Endometrial microvascular endothelial cells (primary cell): ENCODE results near the gene DPH6. TPM values are rescaled to one million over a fixed set of nuclear protein-coding genes. Genes with fewer than 3 reads are reported as not detected.
"Not testable (repeated sequence)": the region's sequence is repeated elsewhere in the genome, so short reads cannot be mapped to it uniquely, and the experiment has no call there.

Experiments
- in situ Hi-C: cut with HindIII; loops from 2 replicates; pipeline ENCODE4 v1.10.0; 2017; ENCODE audit warnings: low sequenced_read_pairs, low pct_unique_long_range_greater_than_20kb; ENCODE audit errors: inconsistent ontology term
- total RNA-seq: library from RNA; depleted of rRNA; stranded (reverse); fragments of >200 nt; gene quantifications from one replicate; pipeline ENCODE4 v1.2.3, GENCODE V29; 2015; ENCODE audit errors: inconsistent ontology term

DPH6 gene
- total RNA-seq, 1 donor from 2014 or later, result 6.5 TPM

- in situ Hi-C loops, result no loop called here
These were observed 95.5 kb downstream of the DPH6 start for GRCh38 chr15:35450492-35450891.

- in situ Hi-C loops, result no loop called here
These were observed 97.7 kb downstream of the DPH6 start for GRCh38 chr15:35448294-35448693.

- in situ Hi-C loops, result no loop called here
These were observed 100.1 kb downstream of the DPH6 start for GRCh38 chr15:35445891-35446290.

- in situ Hi-C loops, result no loop called here
These were observed 101.3 kb downstream of the DPH6 start for GRCh38 chr15:35444557-35445204.

- in situ Hi-C loops, result no loop called here
These were observed 102.6 kb downstream of the DPH6 start for GRCh38 chr15:35443376-35443775.

GRCh38 chr15:35442742-35443141 lies 103.2 kb downstream of the DPH6 start:
- in situ Hi-C loops, result no loop called here

GRCh38 chr15:35441279-35441678 lies 104.7 kb downstream of the DPH6 start:
- in situ Hi-C loops, result not testable (repeated sequence)

- in situ Hi-C loops, result no loop called here
These were observed 105.7 kb downstream of the DPH6 start for GRCh38 chr15:35440265-35440664.

- in situ Hi-C loops, result no loop called here
These were observed 106.7 kb downstream of the DPH6 start for GRCh38 chr15:35439291-35439690.

GRCh38 chr15:35437157-35437556 lies 108.8 kb downstream of the DPH6 start:
- in situ Hi-C loops, result no loop called here

- in situ Hi-C loops, result no loop called here
These were observed 109.5 kb downstream of the DPH6 start for GRCh38 chr15:35436422-35436821.

- in situ Hi-C loops, result no loop called here
These were observed 114.7 kb downstream of the DPH6 start for GRCh38 chr15:35431281-35431680.

- in situ Hi-C loops, result no loop called here
These were observed 115.7 kb downstream of the DPH6 start for GRCh38 chr15:35430301-35430700.

- in situ Hi-C loops, result no loop called here
These were observed 118.5 kb downstream of the DPH6 start for GRCh38 chr15:35427496-35427895.

- in situ Hi-C loops, result no loop called here
These were observed 118.9 kb downstream of the DPH6 start for GRCh38 chr15:35427091-35427490.

GRCh38 chr15:35410775-35411174 lies 135.2 kb downstream of the DPH6 start:
- in situ Hi-C loops, result no loop called here

GRCh38 chr15:35399901-35400300 lies 146.1 kb downstream of the DPH6 start:
- in situ Hi-C loops, result no loop called here

GRCh38 chr15:35397027-35397426 lies 148.9 kb downstream of the DPH6 start:
- in situ Hi-C loops, result no loop called here

GRCh38 chr15:35394416-35394815 lies 151.5 kb downstream of the DPH6 start:
- in situ Hi-C loops, result no loop called here

GRCh38 chr15:35393398-35393797 lies 152.6 kb downstream of the DPH6 start:
- in situ Hi-C loops, result no loop called here

- in situ Hi-C loops, result not testable (repeated sequence)
These were observed 154.5 kb downstream of the DPH6 start for GRCh38 chr15:35391408-35391984.
